BLaER1 treated with 17β-estradiol and CSF1 and Interleukin-3, amounts not matched to agents 10 nM and 100 nM (cell line): ENCODE results near the gene RTN3.

ENCODE experiments used
- H3K27ac ChIP-seq, 11 experiments: shearing (Covaris generic); formaldehyde crosslinking; 2 replicates each; pipeline ENCODE4 v1.8.1; 2022
- H3K27me3 ChIP-seq, 11 experiments: shearing (Covaris generic); formaldehyde crosslinking; 2 replicates each; pipeline ENCODE4 v1.8.1; 2022
- H3K36me3 ChIP-seq, 11 experiments: shearing (Covaris generic); formaldehyde crosslinking; 2 replicates each; pipeline ENCODE4 v1.8.1; 2022
- H3K4me1 ChIP-seq, 10 experiments: shearing (Covaris generic); formaldehyde crosslinking; 2 replicates each; pipeline ENCODE4 v1.8.1; 2022
- H3K4me2 ChIP-seq, 11 experiments: shearing (Covaris generic); formaldehyde crosslinking; 2 replicates each; pipeline ENCODE4 v1.8.1; 2022
- H3K4me3 ChIP-seq, 10 experiments: shearing (Covaris generic); formaldehyde crosslinking; 2 replicates each; pipeline ENCODE4 v1.8.1; 2022
- H3K9ac ChIP-seq, 11 experiments: shearing (Covaris generic); formaldehyde crosslinking; 2 replicates each; pipeline ENCODE4 v1.8.1; 2022
- H3K9me3 ChIP-seq, 11 experiments: shearing (Covaris generic); formaldehyde crosslinking; replicated peaks in 1 of 11; 2 replicates each; pipeline ENCODE4 v1.8.1; 2022
- H4K20me1 ChIP-seq, 11 experiments: shearing (Covaris generic); formaldehyde crosslinking; 2 replicates each; pipeline ENCODE4 v1.8.1; 2022
- Cebpa-rat ChIP-seq, 11 experiments: shearing (Covaris generic); IDR thresholded peaks; 2 replicates each; pipeline ENCODE4 v1.8.1; 2022

The RTN3 gene

GRCh38 chr11:63775191-63775590 is 93.9 kb downstream of the RTN3 start:
- Histone ChIP-seq H3K9me3 (0 out of 22 replicates have a peak, but pooled peaks cover 0 to 4% (median 0%) of the 10 kb centered on the region in 11 experiments), H3K4me1 (peaks cover 0 to 5% (median under 1%) of the 10 kb centered on the region in 10 experiments; a peak in 11 of 20 replicates), H3K4me2 (no peak overlapping the region), H4K20me1 (peaks cover 0 to 3% (median 0%) of the 10 kb centered on the region in 11 experiments; a peak in 3 of 22 replicates), H3K9ac (no peak overlapping the region), H3K27ac (no peak overlapping the region), H3K36me3 (no peaks in the 10 kb centered on the region), H3K4me3 (no peak overlapping the region), H3K27me3 (peaks cover 0 to 26% (median 14%) of the 10 kb centered on the region in 11 experiments; a peak in 21 of 22 replicates)
- no peak for TF ChIP-seq Cebpa-rat (IDR thresholded peaks at IDR 0.05)

- Histone ChIP-seq H3K36me3 (no peaks in the 10 kb centered on the region), H3K9me3 (0 out of 22 replicates have a peak, but pooled peaks cover 0 to 4% (median 0%) of the 10 kb centered on the region in 11 experiments), H3K9ac (no peak overlapping the region), H3K27ac (no peak overlapping the region), H3K4me1 (peaks cover 0 to 8% (median 6%) of the 10 kb centered on the region in 10 experiments; a peak in 14 of 20 replicates), H3K27me3 (no peaks in the 10 kb centered on the region), H3K4me3 (no peak overlapping the region), H3K4me2 (no peak overlapping the region), H4K20me1 (no peaks in the 10 kb centered on the region)
- no peak for TF ChIP-seq Cebpa-rat (IDR thresholded peaks at IDR 0.05)
These were observed 97.7 kb downstream of the RTN3 start for GRCh38 chr11:63779039-63779438.

GRCh38 chr11:63782749-63783148 is 101.4 kb downstream of the RTN3 start:
- Histone ChIP-seq H3K9me3 (no peaks in the 10 kb centered on the region), H3K9ac (no peak overlapping the region), H3K27ac (no peak overlapping the region), H3K36me3 (no peaks in the 10 kb centered on the region), H3K4me1 (peaks cover 0 to 12% (median 10%) of the 10 kb centered on the region in 10 experiments; a peak in 14 of 20 replicates), H3K27me3 (no peaks in the 10 kb centered on the region), H3K4me2 (no peak overlapping the region), H3K4me3 (no peak overlapping the region), H4K20me1 (no peaks in the 10 kb centered on the region)
- no peak for TF ChIP-seq Cebpa-rat (IDR thresholded peaks at IDR 0.05)

DNA sequence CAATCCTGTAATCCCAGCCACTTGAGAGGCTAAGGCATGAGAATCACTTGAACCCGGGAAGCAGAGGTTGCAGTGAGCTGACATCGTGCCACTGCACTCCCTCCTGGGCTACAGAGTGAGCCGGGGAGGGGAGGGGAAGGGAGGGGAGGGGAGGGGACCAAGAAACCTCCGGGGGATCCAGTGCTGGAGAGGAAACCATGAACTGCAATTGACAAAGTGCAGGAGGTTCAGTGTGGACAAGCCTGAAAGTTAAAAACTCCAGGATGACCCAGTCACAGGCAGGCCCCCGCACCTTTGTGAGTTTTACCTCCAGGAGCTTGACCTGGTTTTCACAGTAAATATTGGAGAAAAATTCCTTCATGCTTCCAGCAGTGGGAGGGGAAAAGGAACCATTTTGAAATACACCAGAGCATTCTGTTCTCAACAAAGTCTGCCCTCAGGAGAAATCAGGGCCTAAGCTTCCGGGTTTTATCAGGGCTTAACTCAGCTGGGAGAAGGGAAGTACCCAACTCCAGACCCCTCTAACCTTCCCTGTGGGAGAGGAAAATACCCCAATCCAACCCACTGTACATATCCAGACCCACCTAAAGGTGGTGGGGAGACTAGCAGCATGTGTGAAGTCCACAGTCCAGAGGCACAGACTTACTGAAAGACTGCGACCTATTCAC is 102.8 kb downstream of the RTN3 start:
- Histone ChIP-seq H3K4me3 (no peak overlapping the region), H3K4me1 (peaks cover 0 to 12% (median 10%) of the 10 kb centered on the region in 10 experiments; a peak in 14 of 20 replicates), H3K4me2 (peak overlapping the region in 10 of 11 experiments; percentile 3 to 56 (median 32); a peak in 11 of 22 replicates), H3K9ac (peak overlapping the region in 1 of 11 experiments; percentile 18; a peak in 1 of 22 replicates), H3K27ac (peak overlapping the region in 8 of 11 experiments; percentile 12 to 59 (median 46); a peak in 12 of 22 replicates), H4K20me1 (no peaks in the 10 kb centered on the region), H3K9me3 (peaks cover 0 to 3% (median 0%) of the 10 kb centered on the region in 11 experiments; a peak in 3 of 22 replicates), H3K36me3 (no peaks in the 10 kb centered on the region), H3K27me3 (no peaks in the 10 kb centered on the region)
- TF ChIP-seq Cebpa-rat (IDR thresholded peaks at IDR 0.05), result no peak

GRCh38 chr11:63785823-63786222 is 104.5 kb downstream of the RTN3 start:
- H3K4me2 ChIP-seq, result no peak overlapping the region
- H3K27me3 ChIP-seq, result no peaks in the 10 kb centered on the region
- TF ChIP-seq Cebpa-rat (IDR thresholded peaks at IDR 0.05), result no peak
- H3K9me3 ChIP-seq, result peaks cover 10 to 18% (median 11%) of the 10 kb centered on the region in 11 experiments
- no peak overlapping the region for H3K4me3 ChIP-seq
- no peak overlapping the region for H3K9ac ChIP-seq
- peaks cover 5 to 18% (median 13%) of the 10 kb centered on the region in 10 experiments; a peak in 15 of 20 replicates for H3K4me1 ChIP-seq
- no peaks in the 10 kb centered on the region for H3K36me3 ChIP-seq
- no peaks in the 10 kb centered on the region for H4K20me1 ChIP-seq
- H3K27ac ChIP-seq, result no peak overlapping the region

DNA sequence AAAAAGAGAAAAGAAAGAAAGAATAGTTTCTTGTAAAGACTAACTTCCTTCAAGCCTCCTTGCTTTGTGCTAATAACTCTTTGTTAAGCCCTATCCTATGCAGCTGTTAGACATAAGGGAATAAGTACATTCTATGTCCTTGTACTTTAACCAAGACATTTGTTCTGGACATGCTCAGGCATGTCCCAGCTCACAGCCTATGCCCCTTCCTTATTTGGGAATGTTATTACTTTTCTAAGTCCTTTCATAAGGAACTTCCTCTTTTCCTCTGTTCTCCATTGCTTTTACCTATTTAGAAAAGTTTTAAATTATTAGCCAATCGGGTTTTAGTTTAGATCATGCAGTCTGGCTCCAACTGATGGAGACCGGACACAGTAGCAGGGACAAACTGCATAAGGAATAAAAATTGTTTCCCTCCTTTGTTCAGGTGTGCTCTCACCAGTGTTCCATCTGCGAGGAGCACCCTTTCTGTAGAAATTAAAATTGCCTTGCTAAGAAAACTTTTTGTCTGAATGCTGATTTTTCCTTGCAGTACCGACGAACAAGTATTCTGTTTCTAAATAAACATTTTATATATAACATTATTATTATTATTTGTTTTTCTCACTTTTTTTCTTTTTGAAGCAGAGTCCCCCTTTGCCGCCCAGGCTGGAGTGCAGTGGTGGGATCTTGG is 110.3 kb downstream of the RTN3 start:
- H3K27ac ChIP-seq, result peak overlapping the region in 2 of 11 experiments; percentile 18 to 23; a peak in 7 of 22 replicates
- H3K36me3 ChIP-seq, result peaks cover 0 to 6% (median 0%) of the 10 kb centered on the region in 11 experiments; a peak in 2 of 22 replicates
- TF ChIP-seq Cebpa-rat (IDR thresholded peaks at IDR 0.05), result no peak
- peak overlapping the region in 1 of 10 experiments; percentile 14; a peak in 1 of 20 replicates for H3K4me3 ChIP-seq
- H3K4me2 ChIP-seq, result no peak overlapping the region
- H3K27me3 ChIP-seq, result no peaks in the 10 kb centered on the region
- no peak overlapping the region for H3K9ac ChIP-seq
- H3K9me3 ChIP-seq, result peaks cover 40 to 68% (median 56%) of the 10 kb centered on the region in 11 experiments
- peaks cover 0 to 16% (median 11%) of the 10 kb centered on the region in 10 experiments; a peak in 12 of 20 replicates for H3K4me1 ChIP-seq
- H4K20me1 ChIP-seq, result no peaks in the 10 kb centered on the region

GRCh38 chr11:63793161-63793560 is 111.9 kb downstream of the RTN3 start:
- 0 out of 22 replicates have a peak overlapping the region, but pooled peaks of 1 of the 11 experiments have one; percentile 1 for H3K4me2 ChIP-seq
- TF ChIP-seq Cebpa-rat (IDR thresholded peaks at IDR 0.05), result no peak

GRCh38 chr11:63795066-63795465 is 113.8 kb downstream of the RTN3 start:
- H3K9me3 ChIP-seq, result peaks cover 44 to 69% (median 60%) of the 10 kb centered on the region in 11 experiments
- no peak overlapping the region for H3K9ac ChIP-seq
- H3K36me3 ChIP-seq, result peaks cover 0 to 6% (median 0%) of the 10 kb centered on the region in 11 experiments; a peak in 2 of 22 replicates
- H3K27ac ChIP-seq, result no peak overlapping the region
- no peak for TF ChIP-seq Cebpa-rat (IDR thresholded peaks at IDR 0.05)
- no peaks in the 10 kb centered on the region for H3K27me3 ChIP-seq
- H3K4me1 ChIP-seq, result peaks cover 0 to 15% (median 10%) of the 10 kb centered on the region in 10 experiments; a peak in 12 of 20 replicates
- peak overlapping the region in 3 of 11 experiments; percentile 10 to 16 (median 11); a peak in 2 of 22 replicates for H3K4me2 ChIP-seq
- H3K4me3 ChIP-seq, result no peak overlapping the region
- no peaks in the 10 kb centered on the region for H4K20me1 ChIP-seq

More at GRCh38 chr11:63793161-63793560, 111.9 kb downstream of the RTN3 start:
- H4K20me1 ChIP-seq, result no peaks in the 10 kb centered on the region
- H3K4me1 ChIP-seq, result peaks cover 0 to 16% (median 11%) of the 10 kb centered on the region in 10 experiments; a peak in 12 of 20 replicates
- no peaks in the 10 kb centered on the region for H3K27me3 ChIP-seq
- H3K4me3 ChIP-seq, result no peak overlapping the region
- no peak overlapping the region for H3K9ac ChIP-seq
- no peak overlapping the region for H3K27ac ChIP-seq
- H3K9me3 ChIP-seq, result peaks cover 46 to 76% (median 62%) of the 10 kb centered on the region in 11 experiments
- peaks cover 0 to 6% (median 0%) of the 10 kb centered on the region in 11 experiments; a peak in 2 of 22 replicates for H3K36me3 ChIP-seq

DNA sequence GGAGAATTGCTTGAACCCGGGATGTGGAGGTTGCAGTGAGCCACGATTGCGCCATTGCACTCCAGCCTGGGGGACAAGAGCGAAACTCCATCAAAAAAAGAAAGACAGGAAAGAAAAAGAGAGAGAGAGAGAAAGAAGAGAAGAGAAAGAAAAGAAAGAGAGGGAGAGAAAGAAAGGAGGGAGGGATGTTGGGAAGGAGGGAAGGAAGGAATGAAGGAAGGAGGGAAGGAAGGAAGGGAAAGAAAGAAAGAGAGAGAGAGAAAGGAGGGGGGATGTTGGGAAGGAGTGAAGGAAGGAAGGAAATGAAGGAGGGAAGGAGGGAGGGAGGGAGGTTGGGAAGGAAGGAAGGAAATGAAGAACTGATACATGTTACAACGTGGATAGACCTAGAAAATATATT is 119.6 kb downstream of the RTN3 start:
- Histone ChIP-seq H3K9me3 (peaks cover 8 to 16% (median 12%) of the 10 kb centered on the region in 11 experiments; a peak in 18 of 22 replicates), H3K27ac (no peak overlapping the region), H3K9ac (no peak overlapping the region), H3K36me3 (no peaks in the 10 kb centered on the region), H3K4me1 (peaks cover 0 to 8% (median 0%) of the 10 kb centered on the region in 10 experiments; a peak in 7 of 20 replicates), H3K27me3 (no peaks in the 10 kb centered on the region), H3K4me3 (no peak overlapping the region), H4K20me1 (no peaks in the 10 kb centered on the region), H3K4me2 (no peak overlapping the region)
- TF ChIP-seq Cebpa-rat (IDR thresholded peaks at IDR 0.05), result no peak
